HL-60 (cell line): ENCODE measurements around the gene SYNGR4.

ENCODE experiments used
- CTCF ChIP-seq: IDR thresholded peaks from one replicate; pipeline ENCODE4 v1.5.1; 2011; ENCODE audit warnings: low read length, control low read depth, inconsistent platforms; ENCODE audit not compliant: insufficient read depth
- GABPA ChIP-seq: IDR thresholded peaks from 2 replicates; pipeline ENCODE4 v1.6.1; 2012; ENCODE audit warnings: low read depth
- POLR2AphosphoS5 ChIP-seq: IDR thresholded peaks from 2 replicates; pipeline ENCODE4 v1.6.1; 2012; ENCODE audit warnings: low read depth
- SPI1 ChIP-seq: IDR thresholded peaks from 2 replicates; pipeline ENCODE4 v1.6.1; 2012; ENCODE audit warnings: low read depth, mild to moderate bottlenecking, borderline replicate concordance
- TF ChIP-seq, protein P1 (sequence below): IDR thresholded peaks from 2 replicates; pipeline ENCODE4 v1.6.1; 2012; ENCODE audit warnings: low read depth; ENCODE audit not compliant: insufficient replicate concordance

GRCh38 chr19:48332662-48333466, 31.3 kb upstream of the SYNGR4 start:
- no peak for TF ChIP-seq CTCF
- TF ChIP-seq POLR2AphosphoS5 = no peak; the same call in 1 of the 2 replicates
- TF ChIP-seq, protein P1, sequence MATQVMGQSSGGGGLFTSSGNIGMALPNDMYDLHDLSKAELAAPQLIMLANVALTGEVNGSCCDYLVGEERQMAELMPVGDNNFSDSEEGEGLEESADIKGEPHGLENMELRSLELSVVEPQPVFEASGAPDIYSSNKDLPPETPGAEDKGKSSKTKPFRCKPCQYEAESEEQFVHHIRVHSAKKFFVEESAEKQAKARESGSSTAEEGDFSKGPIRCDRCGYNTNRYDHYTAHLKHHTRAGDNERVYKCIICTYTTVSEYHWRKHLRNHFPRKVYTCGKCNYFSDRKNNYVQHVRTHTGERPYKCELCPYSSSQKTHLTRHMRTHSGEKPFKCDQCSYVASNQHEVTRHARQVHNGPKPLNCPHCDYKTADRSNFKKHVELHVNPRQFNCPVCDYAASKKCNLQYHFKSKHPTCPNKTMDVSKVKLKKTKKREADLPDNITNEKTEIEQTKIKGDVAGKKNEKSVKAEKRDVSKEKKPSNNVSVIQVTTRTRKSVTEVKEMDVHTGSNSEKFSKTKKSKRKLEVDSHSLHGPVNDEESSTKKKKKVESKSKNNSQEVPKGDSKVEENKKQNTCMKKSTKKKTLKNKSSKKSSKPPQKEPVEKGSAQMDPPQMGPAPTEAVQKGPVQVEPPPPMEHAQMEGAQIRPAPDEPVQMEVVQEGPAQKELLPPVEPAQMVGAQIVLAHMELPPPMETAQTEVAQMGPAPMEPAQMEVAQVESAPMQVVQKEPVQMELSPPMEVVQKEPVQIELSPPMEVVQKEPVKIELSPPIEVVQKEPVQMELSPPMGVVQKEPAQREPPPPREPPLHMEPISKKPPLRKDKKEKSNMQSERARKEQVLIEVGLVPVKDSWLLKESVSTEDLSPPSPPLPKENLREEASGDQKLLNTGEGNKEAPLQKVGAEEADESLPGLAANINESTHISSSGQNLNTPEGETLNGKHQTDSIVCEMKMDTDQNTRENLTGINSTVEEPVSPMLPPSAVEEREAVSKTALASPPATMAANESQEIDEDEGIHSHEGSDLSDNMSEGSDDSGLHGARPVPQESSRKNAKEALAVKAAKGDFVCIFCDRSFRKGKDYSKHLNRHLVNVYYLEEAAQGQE = no peak
- no peak for TF ChIP-seq GABPA
- TF ChIP-seq SPI1 = no peak
